Cardiac muscle cell (in vitro differentiated cells and primary cell): ENCODE measurements around the gene FBXL15. TPM values are rescaled to one million over a fixed set of nuclear protein-coding genes. Genes with fewer than 3 reads are reported as not detected.

ENCODE experiments used
- DNase-seq, 2 donors: peaks; one replicate each; pipeline versions ENCODE4 v3.0.0 to v3.0.0-alpha.2; 2010 to 2017; ENCODE audit warnings: low read depth in 1 of 2, low spot score in 1 of 2
- H3K27ac ChIP-seq: fragments of 200-600 bp; sonication (generic); 2 replicates; pipeline ENCODE4 v1.5.1; 2016
- H3K27me3 ChIP-seq: fragments of 200-600 bp; sonication (generic); 2 replicates; pipeline ENCODE4 v1.6.0; 2016; ENCODE audit warnings: control low read depth
- H3K36me3 ChIP-seq: fragments of 200-600 bp; sonication (generic); 2 replicates; pipeline ENCODE4 v1.5.1; 2016; ENCODE audit warnings: control low read depth
- H3K4me1 ChIP-seq: fragments of 200-600 bp; sonication (generic); 2 replicates; pipeline ENCODE4 v1.8.1; 2017; ENCODE audit warnings: low read depth, mild to moderate bottlenecking, mixed run types
- H3K4me3 ChIP-seq: fragments of 200-600 bp; sonication (generic); 2 replicates; pipeline ENCODE4 v1.5.1; 2016; ENCODE audit warnings: mild to moderate bottlenecking
- H3K9me3 ChIP-seq: fragments of 200-600 bp; sonication (generic); 2 replicates; pipeline ENCODE4 v1.5.1; 2017; ENCODE audit warnings: low read depth, mild to moderate bottlenecking, control low read depth
- polyA plus RNA-seq: library from polyadenylated mRNA; unstranded; fragments of >200 nt; fragmentation: Nextera tagmentation; extraction: Ambion mirVana; gene quantifications from 2 replicates; pipeline ENCODE4 v1.2.1, GENCODE V29; 2016
- total RNA-seq: library from RNA; depleted of rRNA; stranded (reverse); fragments of >200 nt; gene quantifications from 2 replicates; pipeline ENCODE4 v1.2.3, GENCODE V29; 2016
- TF ChIP-seq, protein P1 (sequence below): IDR thresholded peaks from 2 replicates; pipeline ENCODE4 v1.5.1; 2012; ENCODE audit warnings: low read depth, mild to moderate bottlenecking, low read length

Gene FBXL15
- total and polyA plus RNA-seq, 2 experiments from 2014 or later = 36.3 to 46.3 TPM

- Histone ChIP-seq H3K36me3 (no peaks in the 10 kb centered on the region), H3K4me3 (peak within 1 kb of the TSS; percentile 75), H3K27ac (peak within 1 kb of the TSS; percentile 66), H3K27me3 (peaks cover 19% of the 10 kb centered on the region), H3K4me1 (peaks cover 2% of the 10 kb centered on the region), H3K9me3 (no peaks in the 10 kb centered on the region)
- DNase-seq = peak; percentile 90 to 91
- TF ChIP-seq, protein P1, sequence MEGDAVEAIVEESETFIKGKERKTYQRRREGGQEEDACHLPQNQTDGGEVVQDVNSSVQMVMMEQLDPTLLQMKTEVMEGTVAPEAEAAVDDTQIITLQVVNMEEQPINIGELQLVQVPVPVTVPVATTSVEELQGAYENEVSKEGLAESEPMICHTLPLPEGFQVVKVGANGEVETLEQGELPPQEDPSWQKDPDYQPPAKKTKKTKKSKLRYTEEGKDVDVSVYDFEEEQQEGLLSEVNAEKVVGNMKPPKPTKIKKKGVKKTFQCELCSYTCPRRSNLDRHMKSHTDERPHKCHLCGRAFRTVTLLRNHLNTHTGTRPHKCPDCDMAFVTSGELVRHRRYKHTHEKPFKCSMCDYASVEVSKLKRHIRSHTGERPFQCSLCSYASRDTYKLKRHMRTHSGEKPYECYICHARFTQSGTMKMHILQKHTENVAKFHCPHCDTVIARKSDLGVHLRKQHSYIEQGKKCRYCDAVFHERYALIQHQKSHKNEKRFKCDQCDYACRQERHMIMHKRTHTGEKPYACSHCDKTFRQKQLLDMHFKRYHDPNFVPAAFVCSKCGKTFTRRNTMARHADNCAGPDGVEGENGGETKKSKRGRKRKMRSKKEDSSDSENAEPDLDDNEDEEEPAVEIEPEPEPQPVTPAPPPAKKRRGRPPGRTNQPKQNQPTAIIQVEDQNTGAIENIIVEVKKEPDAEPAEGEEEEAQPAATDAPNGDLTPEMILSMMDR = no peak
Measured at GRCh38 chr10:102395400-102396316, 25.0 kb upstream of the FBXL15 start, which contains the start of gene NFKB2. Gene NFKB2, plus strand, starts transcription at chr10:102395705. Its CDS starts 255 bp downstream, at chr10:102395960.

DNA sequence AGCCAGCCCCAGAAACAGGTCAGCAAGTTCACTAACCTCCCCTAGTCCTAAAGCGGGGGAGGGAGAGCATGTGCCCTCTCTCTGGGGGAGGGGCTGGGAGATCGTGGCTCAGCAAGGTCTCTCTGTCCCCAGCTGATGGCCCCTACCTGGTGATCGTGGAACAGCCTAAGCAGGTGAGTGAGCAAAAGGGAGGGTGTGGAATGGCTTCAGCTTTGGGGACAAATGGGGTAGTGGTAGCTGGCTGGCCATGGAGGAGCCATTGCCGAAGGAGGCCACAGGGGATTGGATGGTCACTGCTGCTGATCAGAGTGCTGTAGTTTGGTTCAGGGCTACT, 24.4 kb upstream of the FBXL15 start:
- H3K9me3 ChIP-seq = no peaks in the 10 kb centered on the region
- peaks cover 13% of the 10 kb centered on the region for H3K27me3 ChIP-seq
- no peak for DNase-seq
- TF ChIP-seq, protein P1 = no peak
- H3K4me1 ChIP-seq = peaks cover 2% of the 10 kb centered on the region
- no peak overlapping the region for H3K27ac ChIP-seq
- H3K4me3 ChIP-seq = peak overlapping the region; percentile 75
- no peaks in the 10 kb centered on the region for H3K36me3 ChIP-seq

DNA sequence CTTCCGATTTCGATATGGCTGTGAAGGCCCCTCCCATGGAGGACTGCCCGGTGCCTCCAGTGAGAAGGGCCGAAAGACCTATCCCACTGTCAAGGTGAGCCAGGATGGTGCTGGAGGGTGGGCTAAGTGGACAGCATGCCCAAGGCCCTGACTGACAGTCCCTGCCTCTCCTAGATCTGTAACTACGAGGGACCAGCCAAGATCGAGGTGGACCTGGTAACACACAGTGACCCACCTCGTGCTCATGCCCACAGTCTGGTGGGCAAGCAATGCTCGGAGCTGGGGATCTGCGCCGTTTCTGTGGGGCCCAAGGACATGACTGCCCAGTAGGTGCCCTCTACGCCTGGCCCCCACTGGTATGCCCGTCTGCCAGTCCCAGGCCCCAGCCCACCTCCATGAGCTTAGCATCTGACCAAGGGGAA, 23.9 kb upstream of the FBXL15 start:
- Histone ChIP-seq H3K27me3 (peaks cover 13% of the 10 kb centered on the region), H3K9me3 (no peaks in the 10 kb centered on the region), H3K36me3 (no peaks in the 10 kb centered on the region), H3K4me1 (peaks cover 2% of the 10 kb centered on the region), H3K4me3 (no peak overlapping the region), H3K27ac (no peak overlapping the region)
- TF ChIP-seq, protein P1 = no peak
- DNase-seq = no peak

- Histone ChIP-seq H3K27ac (no peak overlapping the region), H3K4me3 (no peak overlapping the region), H3K9me3 (no peaks in the 10 kb centered on the region), H3K27me3 (peaks cover 8% of the 10 kb centered on the region), H3K4me1 (peaks cover 2% of the 10 kb centered on the region), H3K36me3 (no peaks in the 10 kb centered on the region)
- TF ChIP-seq, protein P1 = no peak
- DNase-seq = no peak
Measured at GRCh38 chr10:102397222-102398171, 23.1 kb upstream of the FBXL15 start.

DNA sequence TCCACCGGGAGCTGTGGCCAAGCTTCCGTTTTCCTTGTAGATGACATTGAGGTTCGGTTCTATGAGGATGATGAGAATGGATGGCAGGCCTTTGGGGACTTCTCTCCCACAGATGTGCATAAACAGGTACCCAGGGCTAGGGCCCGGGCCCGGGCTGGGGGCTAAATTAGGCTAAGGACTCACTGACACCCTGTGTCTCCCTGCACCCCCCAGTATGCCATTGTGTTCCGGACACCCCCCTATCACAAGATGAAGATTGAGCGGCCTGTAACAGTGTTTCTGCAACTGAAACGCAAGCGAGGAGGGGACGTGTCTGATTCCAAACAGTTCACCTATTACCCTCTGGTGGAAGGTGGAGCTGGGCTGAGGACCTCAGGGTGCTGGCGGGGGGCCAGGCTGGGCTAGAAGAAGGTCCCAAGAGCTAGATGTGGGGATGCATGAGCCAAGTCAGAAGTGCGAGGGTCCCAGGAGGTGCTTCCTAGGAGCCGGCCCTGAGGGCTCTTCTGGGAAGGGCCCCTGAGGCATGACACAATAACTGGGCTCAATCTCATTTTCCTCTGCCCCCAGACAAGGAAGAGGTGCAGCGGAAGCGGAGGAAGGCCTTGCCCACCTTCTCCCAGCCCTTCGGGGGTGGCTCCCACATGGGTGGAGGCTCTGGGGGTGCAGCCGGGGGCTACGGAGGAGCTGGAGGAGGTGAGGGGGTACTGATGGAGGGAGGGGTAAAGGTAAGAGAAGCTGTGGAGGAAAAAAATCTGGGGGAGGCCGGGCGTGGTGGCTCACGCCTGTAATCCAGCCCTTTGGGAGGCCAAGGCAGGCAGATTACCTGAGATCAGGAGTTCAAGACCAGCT, 22.2 kb upstream of the FBXL15 start:
- TF ChIP-seq, protein P1 = no peak
- no peak overlapping the region for H3K27ac ChIP-seq

More for the DNA sequence above, 22.2 kb upstream of the FBXL15 start:
- Histone ChIP-seq H3K4me3 (peak overlapping the region; percentile 64), H3K36me3 (no peaks in the 10 kb centered on the region), H3K4me1 (peaks cover 2% of the 10 kb centered on the region), H3K9me3 (no peaks in the 10 kb centered on the region), H3K27me3 (no peaks in the 10 kb centered on the region)
- no peak for DNase-seq
